Stomach (tissue), 4 donors: Measurements from ENCODE around the gene CEMP1.

Experiments
- CTCF ChIP-seq, 7 experiments: fragments of 450-650 bp in 4 of 7; fragments of 200-600 bp in 3 of 7; sonication (generic) in 3 of 7; IDR thresholded peaks; one replicate each; pipeline ENCODE4 v1.5.1; 2016 to 2019; ENCODE audit warnings: antibody characterized with exemption in 7 of 7, control low read depth in 2 of 7, mild to moderate bottlenecking in 1 of 7
- POLR2A ChIP-seq, 4 donors: fragments of 450-650 bp; IDR thresholded peaks; one replicate each; pipeline ENCODE4 v1.6.1; 2016; ENCODE audit warnings: antibody characterized with exemption in 4 of 4, control low read depth in 2 of 4, mild to moderate bottlenecking in 1 of 4, moderate library complexity in 1 of 4
- POLR2AphosphoS5 ChIP-seq, 3 donors: sonication (generic); formaldehyde crosslinking; IDR thresholded peaks; one replicate each; pipeline ENCODE4 v1.6.1; 2016; ENCODE audit warnings: antibody characterized with exemption in 3 of 3

GRCh38 chr16:2520784-2521531, 10.2 kb downstream of the CEMP1 start:
- TF ChIP-seq CTCF (IDR thresholded peaks at IDR 0.05) (no peak), POLR2A (IDR thresholded peaks at IDR 0.05) (no peak), POLR2AphosphoS5 (IDR thresholded peaks at IDR 0.05) (no peak)
